ENCODE data around the gene BTN2A1.

- TF ChIP-seq CTCF (conservative IDR thresholded peaks at IDR 0.05; ENCODE audit: low read length) (no peak), EZH2phosphoT487 (IDR thresholded peaks at IDR 0.05; ENCODE audit: borderline replicate concordance, low read depth, low read length) (no peak)
These were observed 18.3 kb downstream of the BTN2A1 start for GRCh38 chr6:26475823-26476729.
